ENCODE measurements around the gene MATN4. TPM values are rescaled to one million over a fixed set of nuclear protein-coding genes. Genes with fewer than 3 reads are reported as not detected.
A peak's percentile ranks its signal among the peaks of the same experiment; 100 is the strongest.

MATN4 gene
- total RNA-seq, 2 experiments from 2014 or later: 0.35 to 0.48 TPM

GRCh38 chr20:45313065-45313695 is 5.1 kb upstream of the MATN4 start:
- H3K4me3 Mint-ChIP-seq: no peak overlapping the region
- no peak overlapping the region for H3K27ac Mint-ChIP-seq
- peaks cover 44% of the 10 kb centered on the region for H3K27me3 Mint-ChIP-seq
- no peak for DNase-seq
- H3K36me3 Mint-ChIP-seq (ENCODE audit: low read depth): no peaks in the 10 kb centered on the region
- ChIA-PET CTCF (interaction anchor here (0.7 to 3.2 kb wide), 10 partner anchors 10 to 215 kb away, joined by 3 to 20 read pairs (median 4); partner anchors contain the start of gene SEMG2), POLR2A (interaction anchor here (0.6 kb wide), 1 partner anchor 306 kb away, joined by 3 read pairs; no protein-coding TSS in a partner anchor)
- no peaks in the 10 kb centered on the region for H3K9me3 Mint-ChIP-seq (ENCODE audit: low read depth)
- no peak for ATAC-seq
- intact Hi-C loops (cut with DNase I, micrococcal nuclease): no loop called here
- peaks cover 8% of the 10 kb centered on the region for H3K4me1 Mint-ChIP-seq

GRCh38 chr20:45312241-45312640 is 4.1 kb upstream of the MATN4 start:
- ATAC-seq: no peak
- H3K4me3 Mint-ChIP-seq: no peak overlapping the region
- H3K4me1 Mint-ChIP-seq: peaks cover 6% of the 10 kb centered on the region
- H3K27me3 Mint-ChIP-seq: peaks cover 48% of the 10 kb centered on the region
- H3K27ac Mint-ChIP-seq: no peak overlapping the region
- DNase-seq: no peak
- CTCF ChIA-PET: interaction anchor here (0.6 to 3.2 kb wide), 25 partner anchors 9 to 246 kb away, joined by 3 to 20 read pairs (median 5); partner anchors contain the start of gene SEMG2
- H3K36me3 Mint-ChIP-seq (ENCODE audit: low read depth): no peaks in the 10 kb centered on the region
- intact Hi-C loops (cut with DNase I, micrococcal nuclease): no loop called here
- H3K9me3 Mint-ChIP-seq (ENCODE audit: low read depth): no peaks in the 10 kb centered on the region
- POLR2A ChIA-PET: no interaction called here

GRCh38 chr20:45311589-45312211 is 3.6 kb upstream of the MATN4 start:
- CTCF ChIA-PET: interaction anchor here (0.6 to 3.2 kb wide), 23 partner anchors 9 to 246 kb away, joined by 3 to 20 read pairs (median 5); partner anchors contain the start of gene SEMG2
- DNase-seq: peak; percentile 84
- Mint-ChIP-seq H3K27ac (no peak overlapping the region), H3K4me1 (peaks cover 6% of the 10 kb centered on the region), H3K4me3 (no peak overlapping the region), H3K36me3 (ENCODE audit: low read depth) (no peaks in the 10 kb centered on the region), H3K27me3 (peaks cover 45% of the 10 kb centered on the region), H3K9me3 (ENCODE audit: low read depth) (no peaks in the 10 kb centered on the region)
- ATAC-seq: peak; percentile 86
- intact Hi-C loops (cut with DNase I, micrococcal nuclease): loop anchor here in 1 of 2 experiments (1.0 kb wide), 1 partner anchor 18 kb away; no protein-coding TSS in a partner anchor
- POLR2A ChIA-PET: no interaction called here

- CTCF ChIA-PET: interaction anchor here (0.7 to 1.7 kb wide), 6 partner anchors 10 to 177 kb away, joined by 3 to 7 read pairs (median 5); no protein-coding TSS in a partner anchor
- Mint-ChIP-seq H3K4me3 (no peak overlapping the region), H3K27me3 (peaks cover 46% of the 10 kb centered on the region), H3K36me3 (ENCODE audit: low read depth) (no peaks in the 10 kb centered on the region), H3K27ac (no peak overlapping the region), H3K9me3 (ENCODE audit: low read depth) (no peaks in the 10 kb centered on the region), H3K4me1 (peaks cover 6% of the 10 kb centered on the region)
- ATAC-seq (no peak), DNase-seq (no peak)
- intact Hi-C loops (cut with DNase I, micrococcal nuclease): no loop called here
- POLR2A ChIA-PET: no interaction called here
These were observed 976 bp upstream of the MATN4 start for GRCh38 chr20:45309075-45309474.

GRCh38 chr20:45307076-45307640 is 941 bp downstream of the MATN4 start:
- ATAC-seq (no peak), DNase-seq (no peak)
- no peaks in the 10 kb centered on the region for H3K9me3 Mint-ChIP-seq (ENCODE audit: low read depth)
- H3K27me3 Mint-ChIP-seq: peaks cover 47% of the 10 kb centered on the region
- no peak overlapping the region for H3K27ac Mint-ChIP-seq
- ChIA-PET CTCF (interaction anchor here (0.7 to 1.1 kb wide), 4 partner anchors 11 to 14 kb away, joined by 3 to 4 read pairs (median 3); no protein-coding TSS in a partner anchor), POLR2A (no interaction called here)
- H3K36me3 Mint-ChIP-seq (ENCODE audit: low read depth): no peaks in the 10 kb centered on the region
- intact Hi-C loops (cut with DNase I, micrococcal nuclease): no loop called here
- peaks cover 21% of the 10 kb centered on the region for H3K4me1 Mint-ChIP-seq
- H3K4me3 Mint-ChIP-seq: no peak overlapping the region

GRCh38 chr20:45306431-45306982 is 1.6 kb downstream of the MATN4 start, which contains the start of gene RBPJL:
Gene RBPJL, plus strand, starts transcription at chr20:45306840. Its CDS starts 83 bp downstream, at chr20:45306923.
- H3K9me3 Mint-ChIP-seq (ENCODE audit: low read depth): no peaks in the 10 kb centered on the region
- intact Hi-C loops (cut with DNase I, micrococcal nuclease): no loop called here
- peaks cover 46% of the 10 kb centered on the region for H3K27me3 Mint-ChIP-seq
- H3K36me3 Mint-ChIP-seq (ENCODE audit: low read depth): no peaks in the 10 kb centered on the region
- no peak within 1 kb of the TSS for H3K4me3 Mint-ChIP-seq
- no peak for ATAC-seq
- no peak within 1 kb of the TSS for H3K27ac Mint-ChIP-seq
- ChIA-PET POLR2A (no interaction called here), CTCF (interaction anchor here (1.1 kb wide), 1 partner anchor 12 kb away, joined by 4 read pairs; no protein-coding TSS in a partner anchor)
- H3K4me1 Mint-ChIP-seq: peaks cover 27% of the 10 kb centered on the region
- peak; percentile 72 for DNase-seq

GRCh38 chr20:45305262-45305661 is 2.8 kb downstream of the MATN4 start:
- peaks cover 38% of the 10 kb centered on the region for H3K27me3 Mint-ChIP-seq
- POLR2A ChIA-PET: interaction anchor here (0.6 kb wide), 1 partner anchor 251 kb away, joined by 3 read pairs; no protein-coding TSS in a partner anchor

GRCh38 chr20:45304464-45304999 is 3.6 kb downstream of the MATN4 start:
- intact Hi-C loops (cut with DNase I, micrococcal nuclease): no loop called here
- no peak overlapping the region for H3K27ac Mint-ChIP-seq
- H3K4me1 Mint-ChIP-seq: peaks cover 22% of the 10 kb centered on the region
- no peak overlapping the region for H3K4me3 Mint-ChIP-seq
- ATAC-seq (no peak), DNase-seq (no peak)
- H3K36me3 Mint-ChIP-seq (ENCODE audit: low read depth): no peaks in the 10 kb centered on the region
- POLR2A ChIA-PET: no interaction called here
- peaks cover 36% of the 10 kb centered on the region for H3K27me3 Mint-ChIP-seq
- CTCF ChIA-PET: interaction anchor here (0.6 to 5.5 kb wide), 4 partner anchors 11 to 501 kb away, joined by 3 to 102 read pairs (median 4); no protein-coding TSS in a partner anchor
- H3K9me3 Mint-ChIP-seq (ENCODE audit: low read depth): no peaks in the 10 kb centered on the region

More at GRCh38 chr20:45305262-45305661, 2.8 kb downstream of the MATN4 start:
- Mint-ChIP-seq H3K36me3 (ENCODE audit: low read depth) (no peaks in the 10 kb centered on the region), H3K27ac (no peak overlapping the region), H3K9me3 (ENCODE audit: low read depth) (no peaks in the 10 kb centered on the region), H3K4me1 (peaks cover 22% of the 10 kb centered on the region), H3K4me3 (no peak overlapping the region)
- CTCF ChIA-PET: interaction anchor here (0.8 to 5.5 kb wide), 4 partner anchors 13 to 164 kb away, joined by 4 to 102 read pairs (median 4); no protein-coding TSS in a partner anchor
- intact Hi-C loops (cut with DNase I, micrococcal nuclease): no loop called here
- DNase-seq (no peak), ATAC-seq (no peak)

GRCh38 chr20:45303586-45304463 is 4.3 kb downstream of the MATN4 start:
- intact Hi-C loops (cut with DNase I, micrococcal nuclease): no loop called here
- peak; percentile 33 for DNase-seq
- no peaks in the 10 kb centered on the region for H3K9me3 Mint-ChIP-seq (ENCODE audit: low read depth)

GRCh38 chr20:45301824-45302271 is 6.3 kb downstream of the MATN4 start:
- intact Hi-C loops (cut with DNase I, micrococcal nuclease): no loop called here
- peak; percentile 38 for DNase-seq
- ChIA-PET CTCF (interaction anchor here (0.7 to 5.5 kb wide), 8 partner anchors 10 to 148 kb away, joined by 3 to 102 read pairs (median 4); no protein-coding TSS in a partner anchor), POLR2A (no interaction called here)
- ATAC-seq: peak; percentile 68
- Mint-ChIP-seq H3K9me3 (ENCODE audit: low read depth) (no peaks in the 10 kb centered on the region), H3K27ac (peak overlapping the region; percentile 56), H3K4me1 (peaks cover 22% of the 10 kb centered on the region), H3K36me3 (ENCODE audit: low read depth) (no peaks in the 10 kb centered on the region), H3K4me3 (no peak overlapping the region), H3K27me3 (peaks cover 37% of the 10 kb centered on the region)

More at GRCh38 chr20:45303586-45304463, 4.3 kb downstream of the MATN4 start:
- Mint-ChIP-seq H3K4me3 (no peak overlapping the region), H3K27ac (no peak overlapping the region), H3K27me3 (peaks cover 38% of the 10 kb centered on the region), H3K36me3 (ENCODE audit: low read depth) (no peaks in the 10 kb centered on the region), H3K4me1 (peaks cover 22% of the 10 kb centered on the region)
- CTCF ChIA-PET: interaction anchor here (0.6 to 5.5 kb wide), 11 partner anchors 9 to 500 kb away, joined by 3 to 102 read pairs (median 4); no protein-coding TSS in a partner anchor
- POLR2A ChIA-PET: interaction anchor here (0.5 kb wide), 1 partner anchor 10 kb away, joined by 3 read pairs; no protein-coding TSS in a partner anchor
- peak; percentile 68 for ATAC-seq
